ENCODE results near the gene MYBPH.
A peak's percentile ranks its signal among the peaks of the same experiment; 100 is the strongest.

The MYBPH gene

GRCh38 chr1:203166192-203166940 is 9.3 kb downstream of the MYBPH start:
- DNase-seq (ENCODE audit: low read depth): no peak

GRCh38 chr1:203165800-203166161 is 9.8 kb downstream of the MYBPH start:
- no peak for DNase-seq (ENCODE audit: low read depth)

- DNase-seq (ENCODE audit: low read depth): no peak
These were observed 10.4 kb downstream of the MYBPH start for GRCh38 chr1:203165101-203165799.

- no peak for DNase-seq (ENCODE audit: low read depth)
These were observed 11.6 kb downstream of the MYBPH start for GRCh38 chr1:203163891-203164635.

- no peak for DNase-seq (ENCODE audit: low read depth)
These were observed 13.2 kb downstream of the MYBPH start for GRCh38 chr1:203162403-203162802.

GRCh38 chr1:203161703-203162102 is 13.9 kb downstream of the MYBPH start:
- DNase-seq (ENCODE audit: low read depth): no peak

- no peak for DNase-seq (ENCODE audit: low read depth)
These were observed 14.5 kb downstream of the MYBPH start for GRCh38 chr1:203161175-203161574.

- DNase-seq (ENCODE audit: low read depth): no peak
These were observed 15.8 kb downstream of the MYBPH start for GRCh38 chr1:203159844-203160243.

- DNase-seq (ENCODE audit: low read depth): no peak
These were observed 16.5 kb downstream of the MYBPH start for GRCh38 chr1:203158960-203159665.

GRCh38 chr1:203158423-203158822 is 17.2 kb downstream of the MYBPH start:
- DNase-seq (ENCODE audit: low read depth): no peak

- no peak for DNase-seq (ENCODE audit: low read depth)
These were observed 19.3 kb downstream of the MYBPH start for GRCh38 chr1:203156280-203156679.

GRCh38 chr1:203153989-203154821 is 21.4 kb downstream of the MYBPH start:
- peak; percentile 83 for DNase-seq (ENCODE audit: low read depth)

- peak; percentile 79 for DNase-seq (ENCODE audit: low read depth)
These were observed 22.3 kb downstream of the MYBPH start for GRCh38 chr1:203153051-203153988.

- DNase-seq (ENCODE audit: low read depth): no peak
These were observed 23.2 kb downstream of the MYBPH start for GRCh38 chr1:203152158-203153034.

- DNase-seq (ENCODE audit: low read depth): no peak
These were observed 24.1 kb downstream of the MYBPH start for GRCh38 chr1:203151362-203152157.

- DNase-seq (ENCODE audit: low read depth): no peak
These were observed 24.9 kb downstream of the MYBPH start for GRCh38 chr1:203150511-203151297.

- no peak for DNase-seq (ENCODE audit: low read depth)
These were observed 26.3 kb downstream of the MYBPH start for GRCh38 chr1:203149188-203149840.
